Subcutaneous adipose tissue (tissue), 4 donors: ENCODE data around the gene ZFHX2. TPM values are rescaled to one million over a fixed set of nuclear protein-coding genes. Genes with fewer than 3 reads are reported as not detected.

Experiments
- CTCF ChIP-seq: fragments of 450-650 bp; IDR thresholded peaks from one replicate; pipeline ENCODE4 v1.5.1; 2016; ENCODE audit warnings: low read depth, mild to moderate bottlenecking, control low read depth, antibody characterized with exemption, moderate library complexity
- total RNA-seq, 4 donors: library from RNA; depleted of rRNA; stranded (reverse); fragments of >200 nt; gene quantifications; one replicate each; pipeline ENCODE4 v1.1.0, GENCODE V29; 2016

Gene ZFHX2
- total RNA-seq, 4 donors from 2014 or later = 0.33 to 1.4 (median 0.50) TPM

GRCh38 chr14:23535943-23536342 is 15.6 kb downstream of the ZFHX2 start:
- TF ChIP-seq CTCF = no peak

- TF ChIP-seq CTCF = no peak
Observed at GRCh38 chr14:23533652-23534435, 17.7 kb downstream of the ZFHX2 start.

GRCh38 chr14:23532658-23533057 is 18.9 kb downstream of the ZFHX2 start:
- TF ChIP-seq CTCF = no peak

- TF ChIP-seq CTCF = no peak
Observed at GRCh38 chr14:23531391-23531790, 20.2 kb downstream of the ZFHX2 start.

GRCh38 chr14:23530375-23531055 is 21.1 kb downstream of the ZFHX2 start:
- no peak for TF ChIP-seq CTCF

GRCh38 chr14:23529016-23529415 is 22.5 kb downstream of the ZFHX2 start:
- TF ChIP-seq CTCF = no peak

GRCh38 chr14:23528555-23528954 is 23.0 kb downstream of the ZFHX2 start:
- no peak for TF ChIP-seq CTCF
